Endothelial cell of umbilical vein (primary cell): ENCODE measurements around the gene ZC4H2. TPM values are rescaled to one million over a fixed set of nuclear protein-coding genes. Genes with fewer than 3 reads are reported as not detected.

Experiments used
- BruUV-seq: library from RNA; stranded (reverse); fragments of 400-500 nt; replicated peaks from 2 replicates; lab custom pipeline; 2021; lab: Mats Ljungman, UMichigan
- CTCF ChIA-PET: fragments of 300-600, 350-600 bp; sonication (Branson Sonifier 250); formaldehyde crosslinking; loops from one replicate; lab custom pipeline; 2021; ENCODE audit warnings: antibody characterized with exemption, inconsistent platforms; lab: Charles Lee
- POLR2A ChIA-PET: fragments of 300-600, 350-600 bp; sonication (Branson Sonifier 250); formaldehyde crosslinking; loops from one replicate; lab custom pipeline; 2021; ENCODE audit warnings: antibody characterized with exemption, inconsistent platforms; lab: Charles Lee
- DNase-seq: peaks from one replicate; pipeline ENCODE4 v3.0.0-alpha.2; 2011; ENCODE audit warnings: low read depth, low spot score
- FAIRE-seq: peaks from 2 replicates; lab custom pipeline; 2011; peaks lifted over from hg19 to GRCh38; lab: Jason Lieb, UNC
- H2AFZ ChIP-seq: 2 replicates; pipeline ENCODE4 v1.6.0; 2012; ENCODE audit warnings: low read depth, low read length, control low read depth, inconsistent platforms
- H3K27ac ChIP-seq: 2 replicates; pipeline ENCODE4 v1.5.1; 2011; ENCODE audit warnings: low read depth, mild to moderate bottlenecking, control low read depth, low read length, moderate library complexity; ENCODE audit not compliant: insufficient read depth
- H3K27me3 ChIP-seq, 2 experiments: 2 replicates each; pipeline versions ENCODE4 v1.6.0 to v1.6.1; 2011; ENCODE audit warnings: low read length in 2 of 2, mixed read lengths in 1 of 2; ENCODE audit not compliant: control insufficient read depth in 2 of 2, insufficient read depth in 2 of 2
- H3K36me3 ChIP-seq, 2 experiments: 2 replicates in 1 of 2; 3 replicates in 1 of 2; pipeline ENCODE4 v1.5.1; 2011; ENCODE audit warnings: low read length in 2 of 2, mild to moderate bottlenecking in 1 of 2, moderate library complexity in 1 of 2; ENCODE audit not compliant: control insufficient read depth in 2 of 2, insufficient read depth in 2 of 2; ENCODE audit errors: extremely low read depth in 1 of 2
- H3K4me1 ChIP-seq: 3 replicates; pipeline ENCODE4 v1.5.1; 2011; ENCODE audit warnings: mild to moderate bottlenecking, low read length; ENCODE audit not compliant: control insufficient read depth, insufficient read depth; ENCODE audit errors: extremely low read depth
- H3K4me2 ChIP-seq: 2 replicates; pipeline ENCODE4 v1.6.1; 2011; ENCODE audit warnings: low read length, control low read depth, mixed read lengths; ENCODE audit not compliant: insufficient read depth
- H3K4me3 ChIP-seq, 3 experiments: fragments of 200-600 bp in 1 of 3; sonication (generic), shearing (Covaris generic) in 1 of 3; replicated peaks in 1 of 3; 2 replicates each; pipeline ENCODE4 v1.5.1; 2011 to 2016; ENCODE audit warnings: control low read depth in 3 of 3, low read length in 3 of 3, mild to moderate bottlenecking in 2 of 3, inconsistent platforms in 1 of 3, low read depth in 1 of 3, moderate library complexity in 1 of 3; ENCODE audit not compliant: insufficient read depth in 1 of 3
- H3K79me2 ChIP-seq: 2 replicates; pipeline ENCODE4 v1.6.0; 2012; ENCODE audit warnings: low read length, inconsistent platforms; ENCODE audit not compliant: control insufficient read depth, insufficient read depth
- H3K9ac ChIP-seq: replicated peaks from 2 replicates; pipeline ENCODE3; 2011; ENCODE audit warnings: low read length, control low read depth; ENCODE audit not compliant: insufficient read depth; ENCODE audit errors: extremely low read depth
- H3K9me1 ChIP-seq: replicated peaks from 3 replicates; pipeline ENCODE4 v1.6.0; 2011; ENCODE audit warnings: mild to moderate bottlenecking, low read length; ENCODE audit not compliant: control insufficient read depth, insufficient read depth; ENCODE audit errors: extremely low read depth
- H3K9me3 ChIP-seq: replicated peaks from 2 replicates; pipeline ENCODE4 v1.5.1; 2012; ENCODE audit warnings: low read length, inconsistent platforms; ENCODE audit not compliant: control insufficient read depth, insufficient read depth
- H4K20me1 ChIP-seq: replicated peaks from 2 replicates; pipeline ENCODE3; 2011; ENCODE audit warnings: mild to moderate bottlenecking, low read length; ENCODE audit not compliant: control insufficient read depth, insufficient read depth; ENCODE audit errors: extremely low read depth
- EZH2 ChIP-seq: IDR thresholded peaks from 2 replicates; pipeline ENCODE4 v1.6.1; 2012; ENCODE audit warnings: borderline replicate concordance, low read depth, mild to moderate bottlenecking, moderate library complexity, low read length, inconsistent platforms; ENCODE audit not compliant: severe bottlenecking
- GATA2 ChIP-seq: IDR thresholded peaks from 2 replicates; pipeline ENCODE4 v1.7.0; 2011; ENCODE audit warnings: low read depth, mild to moderate bottlenecking, moderate library complexity, mixed read lengths, low read length; ENCODE audit not compliant: insufficient read length, insufficient read depth
- JUN ChIP-seq: IDR thresholded peaks from 2 replicates; pipeline ENCODE4 v1.6.1; 2011; ENCODE audit warnings: borderline replicate concordance, low read depth; ENCODE audit not compliant: insufficient read length, insufficient read depth
- MYC ChIP-seq: IDR thresholded peaks from one replicate; pipeline ENCODE4 v1.6.1; 2011; ENCODE audit warnings: mild to moderate bottlenecking, low read depth, low read length
- POLR2A ChIP-seq: IDR thresholded peaks from 2 replicates; pipeline ENCODE4 v1.6.1; 2012; ENCODE audit warnings: low read depth, mild to moderate bottlenecking, control low read depth, low read length
- dilution Hi-C: fragments of 300-500 bp; cut with MboI; formaldehyde crosslinking; loops from one replicate; pipeline ENCODE4 v1.15.0; 2019; ENCODE audit warnings: low sequenced_read_pairs; ENCODE audit not compliant: extremely low pct_ligation_motif_present
- intact Hi-C: fragments of 100-400 bp; cut with micrococcal nuclease; formaldehyde crosslinking; loops from one replicate; pipeline ENCODE4 v1.10.0; 2022
- polyA plus RNA-seq, 4 experiments: library from polyadenylated mRNA; depleted of rRNA in 3 of 4; stranded (reverse) in 3 of 4; unstranded in 1 of 4; fragments of >200 nt; gene quantifications; 2 replicates each; pipeline versions ENCODE4 v1.2.1 to v1.2.3, GENCODE V29; 2011 to 2012; ENCODE audit warnings: missing spikeins in 1 of 4
- total RNA-seq: library from RNA; stranded (reverse); gene quantifications from 2 replicates; pipeline ENCODE4 v1.2.3, GENCODE V29; 2021
- TF ChIP-seq, protein P1 (sequence below), 2 donors: IDR thresholded peaks; 1 replicate in 1 of 2; 2 replicates in 1 of 2; pipeline ENCODE4 v1.5.1; 2011; ENCODE audit warnings: low read length in 2 of 2, mild to moderate bottlenecking in 2 of 2, moderate library complexity in 2 of 2, control low read depth in 1 of 2, inconsistent platforms in 1 of 2, low read depth in 1 of 2; ENCODE audit not compliant: insufficient read depth in 1 of 2; ENCODE audit errors: extremely low read depth in 1 of 2

Gene ZC4H2
- total and polyA plus RNA-seq, 2 donors (not counting 3 experiments of a cell fraction or from before 2014, with no cell fraction given) = 12.8 TPM

DNA sequence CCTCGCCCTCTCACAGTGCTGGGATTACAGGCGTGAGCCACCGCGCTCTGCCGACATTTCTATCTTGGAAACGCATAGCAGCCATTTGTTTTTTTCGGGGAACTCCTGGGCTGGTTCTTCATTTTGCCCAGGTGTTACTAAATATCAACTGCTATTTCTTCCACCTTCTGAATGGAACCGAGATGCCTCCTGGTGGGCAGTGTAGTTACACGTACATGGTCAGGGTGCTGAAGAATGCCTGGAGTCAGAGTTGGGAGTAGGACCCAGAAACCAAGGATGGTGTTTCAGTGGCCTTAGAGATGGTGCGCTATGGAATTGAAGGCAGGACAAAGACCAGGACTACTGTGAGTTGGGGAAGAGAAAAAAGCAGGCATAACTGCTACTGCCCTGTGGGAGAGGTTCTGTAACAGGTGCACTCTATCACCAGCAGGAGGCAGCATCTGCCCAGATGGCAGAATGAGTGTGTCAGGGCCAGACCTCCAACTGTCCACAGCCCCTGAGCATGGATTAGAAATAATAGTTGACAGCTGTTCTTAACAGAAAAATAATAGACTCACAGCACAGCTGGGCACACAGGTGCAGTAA is 81.7 kb downstream of the ZC4H2 start:
- Histone ChIP-seq H3K36me3 (no peaks in the 10 kb centered on the region), H3K9me3 (no peaks in the 10 kb centered on the region), H2AFZ (no peak overlapping the region), H3K27ac (no peak overlapping the region), H3K4me1 (no peaks in the 10 kb centered on the region), H3K27me3 (no peaks in the 10 kb centered on the region), H4K20me1 (no peaks in the 10 kb centered on the region), H3K9ac (no peak overlapping the region), H3K79me2 (no peaks in the 10 kb centered on the region), H3K4me2 (no peak overlapping the region), H3K4me3 (no peak overlapping the region), H3K9me1 (no peaks in the 10 kb centered on the region)
- dilution Hi-C loops = no loop called here
- ChIA-PET POLR2A (no interaction called here), CTCF (interaction anchor here (0.6 to 1.5 kb wide), 2 partner anchors 557 to 634 kb away, joined by 3 to 6 read pairs; no protein-coding TSS in a partner anchor)
- TF ChIP-seq POLR2A = no peak
- no peak for TF ChIP-seq EZH2
- no peak for TF ChIP-seq MYC
- TF ChIP-seq, protein P1, sequence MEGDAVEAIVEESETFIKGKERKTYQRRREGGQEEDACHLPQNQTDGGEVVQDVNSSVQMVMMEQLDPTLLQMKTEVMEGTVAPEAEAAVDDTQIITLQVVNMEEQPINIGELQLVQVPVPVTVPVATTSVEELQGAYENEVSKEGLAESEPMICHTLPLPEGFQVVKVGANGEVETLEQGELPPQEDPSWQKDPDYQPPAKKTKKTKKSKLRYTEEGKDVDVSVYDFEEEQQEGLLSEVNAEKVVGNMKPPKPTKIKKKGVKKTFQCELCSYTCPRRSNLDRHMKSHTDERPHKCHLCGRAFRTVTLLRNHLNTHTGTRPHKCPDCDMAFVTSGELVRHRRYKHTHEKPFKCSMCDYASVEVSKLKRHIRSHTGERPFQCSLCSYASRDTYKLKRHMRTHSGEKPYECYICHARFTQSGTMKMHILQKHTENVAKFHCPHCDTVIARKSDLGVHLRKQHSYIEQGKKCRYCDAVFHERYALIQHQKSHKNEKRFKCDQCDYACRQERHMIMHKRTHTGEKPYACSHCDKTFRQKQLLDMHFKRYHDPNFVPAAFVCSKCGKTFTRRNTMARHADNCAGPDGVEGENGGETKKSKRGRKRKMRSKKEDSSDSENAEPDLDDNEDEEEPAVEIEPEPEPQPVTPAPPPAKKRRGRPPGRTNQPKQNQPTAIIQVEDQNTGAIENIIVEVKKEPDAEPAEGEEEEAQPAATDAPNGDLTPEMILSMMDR (IDR thresholded peaks at IDR 0.05; ENCODE audit: extremely low read depth in 1 of 2, insufficient read depth in 1 of 2, low read depth in 1 of 2, low read length in 2 of 2) = peak; percentile 27 to 42
- no peak for TF ChIP-seq JUN
- no TSS peak for BruUV-seq
- intact Hi-C loops = loop anchor here (1.0 kb wide), 1 partner anchor 634 kb away; no protein-coding TSS in a partner anchor
- FAIRE-seq (no peak), DNase-seq (peak; percentile 2)

DNA sequence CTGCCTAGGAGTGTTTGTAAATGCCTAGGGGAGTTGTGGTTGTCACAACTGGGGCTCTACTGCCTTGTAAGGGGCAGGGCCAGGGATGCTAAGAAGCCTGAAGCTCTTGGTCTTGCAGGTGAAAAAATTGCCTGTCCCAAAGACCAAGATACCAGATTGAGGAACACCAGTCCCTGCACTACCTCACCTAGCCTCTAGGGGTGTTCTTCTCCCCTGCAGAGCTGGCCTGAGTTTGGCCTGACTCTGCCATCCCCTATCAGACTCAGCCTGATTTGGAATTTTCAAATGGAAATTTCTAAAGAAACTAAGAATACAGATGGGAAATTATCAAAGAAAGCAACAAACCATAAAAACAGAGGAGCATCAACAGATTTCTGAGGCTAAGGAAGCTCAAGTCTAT is 90.4 kb downstream of the ZC4H2 start:
- ChIA-PET CTCF (no interaction called here), POLR2A (no interaction called here)
- Histone ChIP-seq H3K27me3 (no peaks in the 10 kb centered on the region), H3K79me2 (no peaks in the 10 kb centered on the region), H3K27ac (no peak overlapping the region), H4K20me1 (no peaks in the 10 kb centered on the region), H2AFZ (no peak overlapping the region), H3K9me3 (no peaks in the 10 kb centered on the region), H3K9me1 (no peaks in the 10 kb centered on the region), H3K4me2 (no peak overlapping the region), H3K9ac (no peak overlapping the region), H3K4me3 (no peak overlapping the region), H3K36me3 (no peaks in the 10 kb centered on the region), H3K4me1 (no peaks in the 10 kb centered on the region)
- DNase-seq = no peak
- intact Hi-C loops (no loop called here), dilution Hi-C loops (no loop called here)
- TF ChIP-seq GATA2 = no peak
- TF ChIP-seq, protein P1 (IDR thresholded peaks at IDR 0.05; ENCODE audit: extremely low read depth in 1 of 2, insufficient read depth in 1 of 2, low read depth in 1 of 2, low read length in 2 of 2) = peak in 1 of 2 donors; percentile 17
- no TSS peak for BruUV-seq
- FAIRE-seq = no peak
